Measurements from ENCODE around the gene ALG1L2.
"Not testable (repeated sequence)": the region's sequence is repeated elsewhere in the genome, so short reads cannot be mapped to it uniquely, and the experiment has no call there.

ALG1L2 gene

GRCh38 chr3:130094491-130094941 lies 12.9 kb downstream of the ALG1L2 start:
- not testable (repeated sequence) for DNase-seq

- DNase-seq = not testable (repeated sequence)
Observed at GRCh38 chr3:130095858-130096257, 14.2 kb downstream of the ALG1L2 start.

- not testable (repeated sequence) for DNase-seq
Observed at GRCh38 chr3:130097096-130097495, 15.5 kb downstream of the ALG1L2 start.

GRCh38 chr3:130097690-130098638 lies 16.3 kb downstream of the ALG1L2 start:
- peak in 1 of 2 experiments; percentile 43 for DNase-seq

- DNase-seq = not testable (repeated sequence)
Observed at GRCh38 chr3:130098639-130099385, 17.2 kb downstream of the ALG1L2 start.

- DNase-seq = not testable (repeated sequence)
Observed at GRCh38 chr3:130102545-130102944, 20.9 kb downstream of the ALG1L2 start.

GRCh38 chr3:130104191-130104590 lies 22.6 kb downstream of the ALG1L2 start:
- DNase-seq = not testable (repeated sequence)

- DNase-seq = not testable (repeated sequence)
Observed at GRCh38 chr3:130107333-130107995, 25.8 kb downstream of the ALG1L2 start.

- DNase-seq = not testable (repeated sequence)
Observed at GRCh38 chr3:130108836-130109585, 27.4 kb downstream of the ALG1L2 start.

- not testable (repeated sequence) for DNase-seq
Observed at GRCh38 chr3:130110386-130111169, 28.9 kb downstream of the ALG1L2 start.

GRCh38 chr3:130111185-130111864 lies 29.7 kb downstream of the ALG1L2 start:
- peak; percentile 99 to 100 for DNase-seq

GRCh38 chr3:130111865-130112747 lies 30.5 kb downstream of the ALG1L2 start:
- peak; percentile 99 to 100 for DNase-seq

GRCh38 chr3:130112748-130113073 lies 31.1 kb downstream of the ALG1L2 start:
- DNase-seq = not testable (repeated sequence)

GRCh38 chr3:130115400-130115799 lies 33.8 kb downstream of the ALG1L2 start:
- not testable (repeated sequence) for DNase-seq

GRCh38 chr3:130117933-130118332 lies 36.3 kb downstream of the ALG1L2 start:
- DNase-seq = no peak

- peak; percentile 48 to 65 for DNase-seq
Observed at GRCh38 chr3:130119824-130120223, 38.2 kb downstream of the ALG1L2 start.

- not testable (repeated sequence) for DNase-seq
Observed at GRCh38 chr3:130120291-130120690, 38.7 kb downstream of the ALG1L2 start.

- not testable (repeated sequence) for DNase-seq
Observed at GRCh38 chr3:130122891-130123775, 41.5 kb downstream of the ALG1L2 start.

GRCh38 chr3:130125406-130125805 lies 43.8 kb downstream of the ALG1L2 start:
- not testable (repeated sequence) for DNase-seq
